HG03039 (cell line): ENCODE data around the gene PCP4L1.
"Not testable (repeated sequence)": the region's sequence is repeated elsewhere in the genome, so short reads cannot be mapped to it uniquely, and the experiment has no call there.

Experiments
- ATAC-seq: cut with Tn5 transposase; IDR thresholded peaks from one replicate; pipeline ENCODE4 v1.9.1; 2021; ENCODE audit warnings: mild to moderate bottlenecking, moderate library complexity; ENCODE audit not compliant: unreplicated experiment

Gene PCP4L1

DNA sequence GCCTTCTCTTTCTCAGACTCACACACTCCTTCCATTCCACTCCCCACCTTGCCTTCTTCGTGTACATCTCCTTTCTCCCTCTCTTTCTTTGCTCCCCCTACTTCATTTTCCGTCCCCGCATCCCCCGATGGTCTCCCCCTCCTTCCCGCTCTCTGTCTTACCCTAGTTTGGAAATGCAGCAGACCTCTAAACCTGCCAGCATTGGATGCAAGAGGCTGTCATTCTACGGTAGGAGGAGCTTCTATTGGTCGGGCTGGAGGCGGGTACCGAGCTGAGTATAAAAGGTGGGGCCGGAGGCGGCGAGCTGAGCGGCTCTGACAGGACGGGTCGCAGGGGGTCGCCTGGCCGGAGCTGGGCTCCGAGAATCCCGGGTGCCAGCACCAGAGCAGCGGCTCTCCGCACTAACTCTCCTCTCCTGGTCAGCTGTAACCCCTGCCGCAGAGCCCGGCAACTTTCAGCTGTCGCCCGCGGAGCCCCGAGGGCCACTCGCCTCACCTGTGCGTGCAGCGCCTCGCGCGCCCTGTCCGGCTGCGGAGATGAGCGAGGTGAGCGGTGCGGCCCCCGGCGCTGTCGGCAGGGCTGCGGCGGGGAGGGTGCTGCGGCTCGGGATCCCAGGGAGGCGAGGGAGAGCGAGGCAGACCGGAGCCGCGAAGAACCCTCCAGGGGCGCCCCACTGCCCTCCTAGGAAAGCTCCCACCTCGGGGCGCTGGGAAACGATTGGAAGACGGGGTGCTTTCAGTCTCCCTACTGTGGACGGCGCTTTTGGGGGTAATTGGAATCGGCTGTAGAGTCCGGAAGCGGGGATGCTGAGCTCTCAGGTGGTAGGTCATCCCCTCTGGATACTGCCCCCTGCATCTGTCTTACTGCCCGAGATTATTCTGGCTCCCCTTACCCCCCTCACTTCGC is at the start of gene PCP4L1:
TSS of gene PCP4L1 (plus strand) at position 307 of the 906 bp plus-strand sequence. CDS start at position 537, 230 bp downstream.
- no peak for ATAC-seq

GRCh38 chr1:161209790-161210409 is 48.6 kb upstream of the PCP4L1 start:
- no peak for ATAC-seq

- no peak for ATAC-seq
Observed at GRCh38 chr1:161214369-161214768, 44.2 kb upstream of the PCP4L1 start.

GRCh38 chr1:161215076-161215475 is 43.5 kb upstream of the PCP4L1 start, which contains the start of gene FCER1G:
Gene FCER1G (plus strand): TSS chr1:161215295. CDS start chr1:161215322, 27 bp downstream.
- no peak for ATAC-seq

- ATAC-seq: peak; percentile 55
Observed at GRCh38 chr1:161216945-161217712, 41.4 kb upstream of the PCP4L1 start.

GRCh38 chr1:161217831-161218230 is 40.7 kb upstream of the PCP4L1 start:
- no peak for ATAC-seq

DNA sequence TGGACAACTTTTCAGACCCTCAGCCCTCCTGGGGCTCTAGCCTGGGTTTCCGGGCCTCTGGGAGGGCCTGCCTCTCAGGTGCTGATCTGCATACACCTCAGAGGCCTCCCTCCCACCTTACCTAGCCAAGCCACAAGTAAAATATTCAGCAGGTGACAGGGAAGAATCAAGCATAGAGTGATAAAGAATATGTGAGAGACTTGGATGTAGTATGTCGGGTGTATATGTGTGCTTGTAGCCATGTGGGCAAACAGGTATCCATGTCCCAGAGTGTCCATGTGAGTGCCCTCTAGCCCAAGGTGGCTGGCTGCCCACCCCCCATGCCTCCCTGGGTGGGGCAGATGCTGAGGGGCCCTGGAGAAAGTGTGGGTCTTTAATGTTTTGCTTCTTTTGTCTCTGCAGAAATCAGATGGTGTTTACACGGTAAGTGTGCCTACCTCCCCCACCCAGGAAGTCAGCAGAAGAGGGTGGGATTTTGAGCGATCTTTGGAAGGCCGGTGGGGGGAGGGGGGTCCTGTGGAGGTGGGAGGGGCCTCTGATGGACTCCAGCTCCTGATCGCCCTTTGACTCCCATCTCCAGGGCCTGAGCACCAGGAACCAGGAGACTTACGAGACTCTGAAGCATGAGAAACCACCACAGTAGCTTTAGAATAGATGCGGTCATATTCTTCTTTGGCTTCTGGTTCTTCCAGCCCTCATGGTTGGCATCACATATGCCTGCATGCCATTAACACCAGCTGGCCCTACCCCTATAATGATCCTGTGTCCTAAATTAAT is 40.1 kb upstream of the PCP4L1 start:
- no peak for ATAC-seq

DNA sequence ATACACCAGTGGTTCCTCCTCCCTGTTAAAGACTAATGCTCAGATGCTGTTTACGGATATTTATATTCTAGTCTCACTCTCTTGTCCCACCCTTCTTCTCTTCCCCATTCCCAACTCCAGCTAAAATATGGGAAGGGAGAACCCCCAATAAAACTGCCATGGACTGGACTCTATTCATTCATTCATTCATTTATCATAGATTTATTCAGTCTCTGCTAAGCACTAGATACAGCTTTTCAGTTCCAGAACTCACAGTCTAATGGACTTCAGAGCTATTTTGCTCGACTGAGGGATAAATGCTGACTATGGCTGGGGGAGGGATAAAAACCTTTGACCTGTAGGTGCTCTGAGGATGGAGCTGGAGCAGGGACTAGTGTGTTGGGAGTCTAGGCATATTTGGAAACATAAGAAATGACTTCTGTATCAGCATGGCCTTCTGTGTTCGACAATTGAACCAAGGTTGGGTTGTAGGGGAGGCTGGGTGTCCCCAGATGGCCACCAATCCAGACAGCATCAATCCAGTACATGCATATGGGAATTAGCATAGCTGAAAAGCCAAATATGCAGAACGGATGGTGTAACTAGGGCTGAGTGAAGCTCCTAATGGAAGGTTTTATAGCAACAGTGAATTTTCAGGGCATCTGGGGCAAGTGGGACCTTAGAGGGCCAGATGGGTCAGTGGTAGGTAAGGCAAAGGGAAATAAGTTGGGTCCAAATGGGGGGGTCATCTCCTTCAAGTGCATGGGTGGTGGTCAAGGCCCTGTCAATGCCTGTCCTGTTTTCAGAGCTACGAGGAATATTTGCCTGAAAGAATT is 39.3 kb upstream of the PCP4L1 start:
- ATAC-seq: no peak

GRCh38 chr1:161220002-161220401 is 38.5 kb upstream of the PCP4L1 start:
- no peak for ATAC-seq

DNA sequence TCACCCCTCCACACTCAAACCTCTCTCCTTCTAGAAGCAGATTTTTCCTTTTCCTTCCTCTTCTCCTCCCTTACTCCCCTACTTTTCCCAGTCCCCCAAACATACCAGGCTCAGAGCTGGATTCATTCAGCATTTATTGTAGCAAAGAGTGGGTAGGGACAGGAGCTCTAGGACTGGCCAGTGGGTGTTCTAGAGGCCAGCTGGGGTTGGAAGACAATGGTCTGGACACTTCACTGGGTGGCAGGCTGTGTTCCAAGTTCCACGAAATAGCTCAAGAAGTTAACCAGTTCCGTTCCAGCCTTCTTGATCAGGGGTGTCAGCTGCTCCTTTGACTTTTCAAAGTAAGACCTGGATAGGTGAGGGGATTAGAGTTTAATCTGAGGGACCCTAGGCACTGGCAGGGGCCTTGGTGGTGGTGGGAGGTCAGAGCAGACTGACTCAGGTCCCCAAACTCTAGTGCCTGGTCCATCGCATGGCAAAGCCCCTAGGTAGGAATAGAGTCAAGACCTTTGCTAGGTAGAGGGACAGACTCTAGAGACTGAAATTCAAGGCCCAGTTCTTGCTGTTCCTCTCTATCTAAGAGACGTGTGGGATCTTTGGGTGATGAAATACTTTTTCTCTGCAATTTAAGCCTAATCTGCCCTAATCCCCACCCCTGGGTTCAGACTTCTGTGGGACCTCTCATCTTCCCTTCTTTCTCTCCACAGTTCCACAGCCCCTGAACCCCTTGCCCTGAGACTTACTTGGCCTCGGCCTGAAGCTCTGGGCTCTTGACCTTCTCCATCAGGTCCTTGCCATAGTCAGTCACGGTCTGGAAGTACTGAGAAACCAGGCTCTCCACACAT is 36.1 kb upstream of the PCP4L1 start:
- no peak for ATAC-seq

DNA sequence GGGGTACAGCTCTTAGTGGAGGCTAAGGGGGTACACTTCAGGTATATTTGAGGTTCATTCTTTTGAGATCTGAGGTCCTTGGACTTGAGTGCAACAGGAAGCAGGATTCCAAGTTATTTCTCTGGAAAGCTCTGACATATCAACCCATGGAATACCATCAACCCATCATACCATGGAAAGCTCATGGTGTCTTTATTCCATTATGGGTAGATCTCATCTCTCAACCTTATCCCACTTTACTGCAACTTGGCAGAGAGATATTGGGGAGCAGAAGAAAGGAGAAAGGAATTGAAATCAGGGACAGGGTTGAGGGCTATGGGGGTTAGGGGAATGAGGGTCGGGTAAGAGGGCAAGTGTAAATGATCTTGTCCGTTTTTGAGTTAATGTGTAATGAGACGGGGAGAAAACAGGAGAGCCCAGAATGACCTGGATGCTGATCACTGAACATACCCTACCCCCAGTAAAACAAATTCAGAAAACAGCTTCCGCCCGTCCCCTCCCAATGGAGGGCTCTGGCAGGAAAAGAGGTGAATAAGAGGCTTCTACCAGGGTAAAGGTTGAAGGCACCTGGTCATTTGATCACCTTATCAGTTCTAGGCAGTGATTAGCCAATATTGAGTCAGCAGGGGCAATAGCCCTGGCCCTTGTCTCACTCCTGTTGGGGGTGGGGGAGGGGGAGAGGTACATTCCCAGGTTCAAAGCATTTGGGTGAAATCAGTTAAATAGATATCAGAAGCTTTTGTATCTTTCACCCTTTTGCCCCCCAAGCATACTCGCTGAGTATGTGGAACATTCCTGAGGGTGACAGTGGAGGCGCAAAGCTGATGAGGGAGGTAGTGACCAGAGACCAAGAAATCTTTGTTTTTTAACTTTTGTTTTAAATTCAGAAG is 34.5 kb upstream of the PCP4L1 start:
- ATAC-seq: no peak

DNA sequence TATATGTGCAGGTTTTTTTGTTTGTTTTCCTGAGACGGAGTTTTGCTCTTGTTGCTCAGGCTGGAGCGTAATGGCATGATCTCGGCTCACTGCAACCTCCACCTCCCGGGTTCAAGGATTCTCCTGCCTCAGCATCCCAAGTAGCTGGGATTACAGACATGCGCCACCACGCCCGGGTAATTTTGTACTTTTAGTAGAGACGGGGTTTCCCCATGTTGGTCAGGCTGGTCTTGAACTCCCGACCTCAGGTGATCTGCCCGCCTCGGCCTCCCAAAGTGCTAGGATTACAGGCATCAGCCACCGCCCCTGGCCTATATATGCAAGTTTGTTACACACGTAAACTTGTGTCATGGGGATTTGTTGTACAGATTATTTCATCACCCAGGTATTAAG is 33.9 kb upstream of the PCP4L1 start:
- ATAC-seq: not testable (repeated sequence)

GRCh38 chr1:161225178-161225533 is 33.4 kb upstream of the PCP4L1 start:
- ATAC-seq: no peak

GRCh38 chr1:161225534-161226319 is 32.8 kb upstream of the PCP4L1 start, which contains the start of gene TOMM40L:
Gene TOMM40L (plus strand): TSS chr1:161226060. CDS start chr1:161226490, 430 bp downstream.
- ATAC-seq: peak; percentile 84

DNA sequence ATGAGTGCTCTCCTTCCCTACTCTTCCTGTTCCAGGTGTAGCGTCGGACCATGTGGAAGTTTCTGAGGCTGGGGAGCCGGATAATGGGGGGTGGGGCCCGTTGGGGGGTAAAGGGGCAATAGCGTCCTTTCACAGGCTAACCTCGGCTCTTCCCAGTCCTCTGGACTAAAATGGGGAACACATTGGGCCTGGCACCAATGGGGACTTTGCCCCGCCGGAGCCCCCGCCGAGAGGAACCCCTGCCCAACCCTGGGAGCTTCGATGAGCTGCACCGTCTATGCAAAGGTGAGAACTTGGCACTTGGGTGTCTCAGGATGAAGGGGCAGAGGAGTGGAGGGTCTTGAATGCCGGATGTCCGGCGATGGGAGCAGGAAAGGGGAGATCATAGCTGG is 32.2 kb upstream of the PCP4L1 start:
- ATAC-seq: no peak

DNA sequence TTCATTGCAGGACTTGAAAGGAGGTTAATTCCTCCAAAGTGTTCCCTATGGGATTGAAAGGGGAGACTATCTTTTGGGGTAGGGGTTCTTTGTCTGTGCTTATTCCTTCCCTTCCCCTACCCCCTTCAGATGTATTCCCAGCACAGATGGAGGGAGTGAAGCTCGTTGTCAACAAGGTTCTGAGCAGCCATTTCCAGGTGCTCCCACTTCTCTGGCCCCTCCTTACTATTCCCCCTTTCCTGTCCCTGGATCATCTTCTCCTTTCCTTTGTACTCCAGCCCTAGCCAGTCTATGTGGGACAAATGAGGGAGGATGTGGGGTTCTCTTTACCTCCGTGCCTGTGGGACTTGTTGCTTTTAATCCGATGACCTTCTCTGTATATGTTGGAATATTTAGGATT is 31.8 kb upstream of the PCP4L1 start:
- ATAC-seq: no peak
